H1 (cell line): ENCODE data around the gene BCAS3. TPM values are rescaled to one million over a fixed set of nuclear protein-coding genes. Genes with fewer than 3 reads are reported as not detected.

Source experiments
- CTCF ChIA-PET: fragments of 300-600 bp; sonication (Branson Sonifier 250); formaldehyde crosslinking; loops from one replicate; lab custom pipeline; 2021; ENCODE audit not compliant: partially characterized antibody; lab: Charles Lee
- POLR2A ChIA-PET: fragments of 300-600 bp; sonication (Branson Sonifier 250); formaldehyde crosslinking; loops from one replicate; lab custom pipeline; 2021; ENCODE audit warnings: inconsistent platforms; ENCODE audit not compliant: partially characterized antibody; lab: Charles Lee
- DNase-seq, 2 experiments: peaks; one replicate each; pipeline versions ENCODE4 v3.0.0 to v3.0.0-alpha.2; 2010 to 2022; ENCODE audit warnings: low spot score in 2 of 2, low read depth in 1 of 2, mixed read lengths in 1 of 2
- FAIRE-seq: peaks from 2 replicates; lab custom pipeline; 2011; peaks lifted over from hg19 to GRCh38; lab: Jason Lieb, UNC
- H2AFZ ChIP-seq: 2 replicates; pipeline ENCODE4 v1.8.1; 2012; ENCODE audit warnings: low read length, inconsistent platforms
- H2AK5ac ChIP-seq: 2 replicates; pipeline ENCODE4 v1.6.1; 2013; ENCODE audit warnings: low read depth, low read length
- H2BK120ac ChIP-seq: replicated peaks from 2 replicates; pipeline ENCODE3; 2013; ENCODE audit warnings: low read depth, low read length, inconsistent platforms
- H2BK12ac ChIP-seq: 2 replicates; pipeline ENCODE4 v1.6.1; 2013; ENCODE audit warnings: low read depth, low read length
- H2BK15ac ChIP-seq: 2 replicates; pipeline ENCODE4 v1.6.1; 2013; ENCODE audit warnings: low read length
- H2BK20ac ChIP-seq: 2 replicates; pipeline ENCODE4 v1.6.1; 2013; ENCODE audit warnings: low read length
- H2BK5ac ChIP-seq: 2 replicates; pipeline ENCODE4 v1.6.1; 2013; ENCODE audit warnings: low read depth, low read length
- H3K14ac ChIP-seq: 2 replicates; pipeline ENCODE4 v1.6.1; 2013; ENCODE audit warnings: inconsistent platforms; ENCODE audit not compliant: insufficient read length
- H3K18ac ChIP-seq: 2 replicates; pipeline ENCODE4 v1.6.1; 2013; ENCODE audit warnings: low read length; ENCODE audit errors: extremely low read depth
- H3K23ac ChIP-seq: 2 replicates; pipeline ENCODE4 v1.6.1; 2013; ENCODE audit warnings: inconsistent platforms; ENCODE audit not compliant: insufficient read length
- H3K23me2 ChIP-seq: 2 replicates; pipeline ENCODE4 v1.6.1; 2013; ENCODE audit warnings: low read depth, low read length
- H3K27ac ChIP-seq: 2 replicates; pipeline ENCODE4 v1.6.1; 2011; ENCODE audit warnings: low read depth, low read length, inconsistent platforms
- H3K27me3 ChIP-seq, 4 experiments: replicated peaks in 1 of 4; 1 replicate in 1 of 4; 2 replicates in 3 of 4; pipeline versions ENCODE4 v1.6.1 to v1.8.1; 2011 to 2013; ENCODE audit warnings: low read length in 3 of 4, mild to moderate bottlenecking in 3 of 4, inconsistent platforms in 2 of 4, mixed read lengths in 2 of 4, moderate library complexity in 1 of 4; ENCODE audit not compliant: control insufficient read depth in 3 of 4, insufficient read depth in 3 of 4; ENCODE audit errors: extremely low read depth in 1 of 4
- H3K36me3 ChIP-seq, 4 experiments: 2 replicates each; pipeline versions ENCODE4 v1.6.1 to v1.8.1; 2011 to 2013; ENCODE audit warnings: mild to moderate bottlenecking in 4 of 4, low read length in 3 of 4, moderate library complexity in 2 of 4, control low read depth in 1 of 4, inconsistent platforms in 1 of 4; ENCODE audit not compliant: insufficient read depth in 4 of 4, control insufficient read depth in 2 of 4
- H3K4ac ChIP-seq: replicated peaks from 2 replicates; pipeline ENCODE3; 2013; ENCODE audit warnings: low read length, low read depth, mixed read lengths, inconsistent platforms; ENCODE audit not compliant: insufficient read length
- H3K4me1 ChIP-seq, 4 experiments: replicated peaks in 1 of 4; 1 replicate in 1 of 4; 2 replicates in 3 of 4; pipeline versions ENCODE4 v1.6.1 to v1.8.1; 2011 to 2013; ENCODE audit warnings: low read length in 3 of 4, inconsistent platforms in 2 of 4, mixed read lengths in 1 of 4; ENCODE audit not compliant: insufficient read depth in 4 of 4, control insufficient read depth in 3 of 4
- H3K4me2 ChIP-seq, 2 experiments: 2 replicates each; pipeline versions ENCODE4 v1.6.1 to v1.8.1; 2011 to 2013; ENCODE audit warnings: low read depth in 2 of 2, low read length in 2 of 2, control low read depth in 1 of 2, inconsistent platforms in 1 of 2, mild to moderate bottlenecking in 1 of 2; ENCODE audit not compliant: insufficient read depth in 1 of 2
- H3K4me3 ChIP-seq, 4 experiments: fragments of 200-600, 300-600 bp in 1 of 4; sonication (generic), shearing (Covaris generic), sonication (Bioruptor Twin) in 1 of 4; 2 replicates each; pipeline versions ENCODE4 v1.5.1 to v1.8.1; 2011 to 2016; ENCODE audit warnings: low read length in 4 of 4, low read depth in 3 of 4, control low read depth in 2 of 4, inconsistent platforms in 2 of 4, mild to moderate bottlenecking in 2 of 4, mixed read lengths in 1 of 4, moderate library complexity in 1 of 4; ENCODE audit not compliant: insufficient read depth in 2 of 4; ENCODE audit errors: extremely low read depth in 1 of 4
- H3K56ac ChIP-seq: replicated peaks from 2 replicates; pipeline ENCODE3; 2013; ENCODE audit warnings: low read depth, mild to moderate bottlenecking, mixed read lengths, low read length, inconsistent platforms; ENCODE audit not compliant: insufficient read length
- H3K79me1 ChIP-seq: 2 replicates; pipeline ENCODE4 v1.6.1; 2013; ENCODE audit warnings: low read depth, low read length, control low read depth
- H3K79me2 ChIP-seq, 2 experiments: 2 replicates each; pipeline versions ENCODE4 v1.6.1 to v1.8.1; 2012 to 2013; ENCODE audit warnings: low read length in 2 of 2, mild to moderate bottlenecking in 2 of 2, inconsistent platforms in 1 of 2; ENCODE audit not compliant: insufficient read depth in 2 of 2, control insufficient read depth in 1 of 2
- H3K9ac ChIP-seq, 4 experiments: replicated peaks in 1 of 4; 1 replicate in 1 of 4; 2 replicates in 3 of 4; pipeline versions ENCODE4 v1.6.1 to v1.8.1; 2011 to 2013; ENCODE audit warnings: low read depth in 3 of 4, low read length in 3 of 4, control low read depth in 2 of 4, mild to moderate bottlenecking in 2 of 4, moderate library complexity in 2 of 4, inconsistent platforms in 1 of 4; ENCODE audit errors: extremely low read depth in 1 of 4
- H3K9me3 ChIP-seq, 2 experiments: 2 replicates each; pipeline versions ENCODE4 v1.6.1 to v1.8.1; 2012 to 2013; ENCODE audit warnings: mild to moderate bottlenecking in 2 of 2, moderate library complexity in 2 of 2, control low read depth in 1 of 2, inconsistent platforms in 1 of 2, low read depth in 1 of 2, low read length in 1 of 2, mixed read lengths in 1 of 2; ENCODE audit not compliant: insufficient read depth in 2 of 2
- H4K20me1 ChIP-seq, 2 experiments: replicated peaks in 1 of 2; 2 replicates each; pipeline versions ENCODE3 to v1.8.1; 2011 to 2013; ENCODE audit warnings: inconsistent platforms in 2 of 2, low read length in 2 of 2, mild to moderate bottlenecking in 1 of 2; ENCODE audit not compliant: insufficient read depth in 2 of 2, control insufficient read depth in 1 of 2
- H4K5ac ChIP-seq: 2 replicates; pipeline ENCODE4 v1.6.1; 2013; ENCODE audit warnings: low read length, low read depth, mixed read lengths, inconsistent platforms; ENCODE audit not compliant: insufficient read length
- H4K8ac ChIP-seq: 2 replicates; pipeline ENCODE4 v1.8.0; 2013; ENCODE audit warnings: mild to moderate bottlenecking, moderate library complexity, low read length, inconsistent platforms; ENCODE audit not compliant: insufficient read depth; ENCODE audit errors: extremely low read depth
- H4K91ac ChIP-seq: replicated peaks from 2 replicates; pipeline ENCODE3; 2013; ENCODE audit warnings: low read length, mixed read lengths, inconsistent platforms; ENCODE audit not compliant: insufficient read length
- ASH2L ChIP-seq: fragments of 200-600, 300-600 bp; sonication (generic); IDR thresholded peaks from one replicate; pipeline ENCODE4 v1.7.1; 2017; ENCODE audit warnings: low read length
- BRCA1 ChIP-seq: IDR thresholded peaks from 2 replicates; pipeline ENCODE4 v1.6.1; 2012; ENCODE audit warnings: low read depth, low read length, improper control_type of control experiment
- CTCF ChIP-seq, 3 experiments: IDR thresholded peaks; 1 replicate in 2 of 3; 2 replicates in 1 of 3; pipeline versions ENCODE4 v1.5.1 to v1.6.1; 2011; ENCODE audit warnings: low read length in 3 of 3, mild to moderate bottlenecking in 3 of 3, inconsistent platforms in 2 of 3, low read depth in 1 of 3, moderate library complexity in 1 of 3; ENCODE audit not compliant: insufficient read depth in 1 of 3; ENCODE audit errors: control extremely low read depth in 1 of 3
- E2F6 ChIP-seq: IDR thresholded peaks from 2 replicates; pipeline ENCODE4 v1.6.1; 2012; ENCODE audit warnings: inconsistent platforms
- GABPA ChIP-seq: IDR thresholded peaks from 2 replicates; pipeline ENCODE4 v1.6.1; 2011; ENCODE audit warnings: mild to moderate bottlenecking, low read length, moderate library complexity, borderline replicate concordance; ENCODE audit not compliant: insufficient read depth
- POLR2AphosphoS5 ChIP-seq: IDR thresholded peaks from 2 replicates; pipeline ENCODE4 v1.6.1; 2011; ENCODE audit warnings: low read depth, low read length
- RFX5 ChIP-seq: IDR thresholded peaks from 2 replicates; pipeline ENCODE4 v1.6.1; 2011; ENCODE audit warnings: low read depth, low read length, improper control_type of control experiment, borderline replicate concordance
- SP2 ChIP-seq: IDR thresholded peaks from 2 replicates; pipeline ENCODE4 v1.6.1; 2012; ENCODE audit warnings: mild to moderate bottlenecking, low read length, inconsistent platforms
- TAF7 ChIP-seq: optimal IDR thresholded peaks from 2 replicates; pipeline ENCODE3; 2011; ENCODE audit warnings: low read depth, mild to moderate bottlenecking, inconsistent platforms, low read length, moderate library complexity, borderline replicate concordance
- YY1 ChIP-seq: IDR thresholded peaks from 2 replicates; pipeline ENCODE4 v1.6.1; 2011; ENCODE audit warnings: low read depth, mild to moderate bottlenecking, low read length
- WGBS, 2 experiments: shearing (Covaris generic) in 1 of 2; methylation state at CpG; one replicate each; pipeline versions ENCODE4 v1.1.6 to v1.1.7; 2013 to 2015; ENCODE audit warnings: low lambda C conversion rate in 2 of 2, mixed read lengths in 2 of 2, inconsistent platforms in 1 of 2, low coverage in 1 of 2, missing lambda C conversion rate in 1 of 2; ENCODE audit not compliant: insufficient replicate concordance in 2 of 2, insufficient coverage in 1 of 2, insufficient read length in 1 of 2; ENCODE audit errors: extremely low coverage in 1 of 2, missing lambda C conversion rate in 1 of 2; 5-methylcytosine and 5-hydroxymethylcytosine counted together
- polyA plus RNA-seq, 7 experiments: library from polyadenylated mRNA; depleted of rRNA in 3 of 7; stranded (reverse) in 5 of 7; unstranded in 2 of 7; fragments of >200 nt in 5 of 7; fragments of 200-250 nt in 2 of 7; gene quantifications; 1 replicate in 5 of 7; 2 replicates in 1 of 7; 4 replicates in 1 of 7; pipeline versions ENCODE4 v1.2.1 to v1.2.3, GENCODE V29; 2011 to 2013; ENCODE audit warnings: missing spikeins in 2 of 7, mixed read lengths in 2 of 7
- total RNA-seq: library from RNA; stranded (reverse); fragmentation: NEBNext Ultra II Directional; extraction: Animal tissue kit (Norgen Biotek cat#: 25700); gene quantifications from 2 replicates; pipeline ENCODE4 v1.2.1, GENCODE V29; 2021

The BCAS3 gene
- total and polyA plus RNA-seq, 2 of the 8 experiments (the other 6 are each of a cell fraction or from before 2014, with no cell fraction given): 9.9 to 13.3 TPM

GRCh38 chr17:61250335-61250890 lies 572.8 kb downstream of the BCAS3 start:
- no peak overlapping the region for H4K5ac ChIP-seq
- no peaks in the 10 kb centered on the region for H4K20me1 ChIP-seq
- H3K79me2 ChIP-seq: no peaks in the 10 kb centered on the region
- H2BK15ac ChIP-seq: no peak overlapping the region
- no peak overlapping the region for H2AK5ac ChIP-seq
- H3K36me3 ChIP-seq: no peaks in the 10 kb centered on the region
- peaks cover 3 to 5% (median 4%) of the 10 kb centered on the region in 4 experiments; a peak in 5 of 7 replicates for H3K4me1 ChIP-seq
- H3K9ac ChIP-seq: no peak overlapping the region
- no peak overlapping the region for H4K8ac ChIP-seq
- H2BK20ac ChIP-seq: no peak overlapping the region
- H2BK120ac ChIP-seq: no peak overlapping the region
- no peak overlapping the region for H4K91ac ChIP-seq
- no peak for FAIRE-seq
- H3K4me3 ChIP-seq: no peak overlapping the region
- H3K27me3 ChIP-seq: no peaks in the 10 kb centered on the region
- no peak overlapping the region for H3K4ac ChIP-seq
- no peak overlapping the region for H3K14ac ChIP-seq
- no peaks in the 10 kb centered on the region for H3K9me3 ChIP-seq
- H3K23ac ChIP-seq: no peak overlapping the region
- no peak overlapping the region for H3K56ac ChIP-seq
- H3K4me2 ChIP-seq: no peak overlapping the region
- H3K79me1 ChIP-seq: no peaks in the 10 kb centered on the region
- H3K23me2 ChIP-seq: no peaks in the 10 kb centered on the region
- no peak overlapping the region for H3K27ac ChIP-seq
- WGBS, 2 experiments: 78% methylated on average over 6 of the region's 6 CpGs; no CpG with 5 or more reads in 1 of the 2 experiments
- no peak for DNase-seq
- POLR2A ChIA-PET: no interaction called here
- H2BK12ac ChIP-seq: no peak overlapping the region
- CTCF ChIA-PET: interaction anchor here (0.6 to 1.3 kb wide), 3 partner anchors 9 to 79 kb away, joined by 3 to 5 read pairs (median 3); no protein-coding TSS in a partner anchor
- H2AFZ ChIP-seq: no peak overlapping the region
- no peak overlapping the region for H2BK5ac ChIP-seq
- no peak overlapping the region for H3K18ac ChIP-seq
- TF ChIP-seq YY1: no peak
- no peak for TF ChIP-seq POLR2AphosphoS5
- TF ChIP-seq E2F6: no peak
- no peak for TF ChIP-seq CTCF (IDR thresholded peaks at IDR 0.05; ENCODE audit: control extremely low read depth in 1 of 3, insufficient read depth in 1 of 3, low read depth in 1 of 3, low read length in 3 of 3)
- TF ChIP-seq BRCA1: no peak
- TF ChIP-seq ASH2L: no peak
- TF ChIP-seq GABPA: no peak
- TF ChIP-seq RFX5: no peak
- TF ChIP-seq SP2: no peak
- TF ChIP-seq TAF7: no peak
